Measurements from ENCODE around the gene GRAMD2B.

The GRAMD2B gene

GRCh38 chr5:126471247-126471646 lies 48.0 kb downstream of the GRAMD2B start:
- DNase-seq (ENCODE audit: low read depth), result no peak
- TF ChIP-seq CTCF (IDR thresholded peaks at IDR 0.05; ENCODE audit: control insufficient read depth, insufficient read depth, low read depth, low read length, missing control alignments), result no peak
- H3K4me3 ChIP-seq (ENCODE audit: control insufficient read depth, low read depth, low read length), result no peak overlapping the region

GRCh38 chr5:126471875-126472537 lies 48.8 kb downstream of the GRAMD2B start:
- peak; percentile 55 for DNase-seq (ENCODE audit: low read depth)
- no peak overlapping the region for H3K4me3 ChIP-seq (ENCODE audit: control insufficient read depth, low read depth, low read length)
- TF ChIP-seq CTCF (IDR thresholded peaks at IDR 0.05; ENCODE audit: control insufficient read depth, insufficient read depth, low read depth, low read length, missing control alignments), result no peak

- TF ChIP-seq CTCF (IDR thresholded peaks at IDR 0.05; ENCODE audit: control insufficient read depth, insufficient read depth, low read depth, low read length, missing control alignments), result no peak
- no peak overlapping the region for H3K4me3 ChIP-seq (ENCODE audit: control insufficient read depth, low read depth, low read length)
- no peak for DNase-seq (ENCODE audit: low read depth)
Measured at GRCh38 chr5:126472538-126472889, 49.3 kb downstream of the GRAMD2B start.

GRCh38 chr5:126477294-126478117 lies 54.3 kb downstream of the GRAMD2B start:
- DNase-seq (ENCODE audit: low read depth), result no peak
- TF ChIP-seq CTCF (IDR thresholded peaks at IDR 0.05; ENCODE audit: control insufficient read depth, insufficient read depth, low read depth, low read length, missing control alignments), result no peak

GRCh38 chr5:126479810-126480209 lies 56.6 kb downstream of the GRAMD2B start:
- DNase-seq (ENCODE audit: low read depth), result no peak
- no peak overlapping the region for H3K4me3 ChIP-seq (ENCODE audit: control insufficient read depth, low read depth, low read length)
- no peak for TF ChIP-seq CTCF (IDR thresholded peaks at IDR 0.05; ENCODE audit: control insufficient read depth, insufficient read depth, low read depth, low read length, missing control alignments)

More at GRCh38 chr5:126477294-126478117, 54.3 kb downstream of the GRAMD2B start:
- H3K4me3 ChIP-seq (ENCODE audit: control insufficient read depth, low read depth, low read length), result no peak overlapping the region

GRCh38 chr5:126480824-126481223 lies 57.6 kb downstream of the GRAMD2B start:
- no peak overlapping the region for H3K4me3 ChIP-seq (ENCODE audit: control insufficient read depth, low read depth, low read length)
- DNase-seq (ENCODE audit: low read depth), result no peak
- TF ChIP-seq CTCF (IDR thresholded peaks at IDR 0.05; ENCODE audit: control insufficient read depth, insufficient read depth, low read depth, low read length, missing control alignments), result no peak

All from AG09309 (cell line).